DMS114 treated with DMSO at 0.1 percent for 48 hours (cell line): ENCODE measurements around the gene CRELD2.
A peak's percentile ranks its signal among the peaks of the same experiment; 100 is the strongest.

Experiments used
- DNase-seq: peaks from one replicate; lab custom pipeline; 2025; ENCODE audit not compliant: unreplicated experiment; lab: John Stamatoyannopoulos, UW

CRELD2 gene

GRCh38 chr22:49955581-49956417 lies 37.4 kb downstream of the CRELD2 start:
- DNase-seq: no peak

GRCh38 chr22:49956418-49956770 lies 38.0 kb downstream of the CRELD2 start:
- DNase-seq: no peak

GRCh38 chr22:49956914-49957825 lies 38.7 kb downstream of the CRELD2 start:
- no peak for DNase-seq

DNA sequence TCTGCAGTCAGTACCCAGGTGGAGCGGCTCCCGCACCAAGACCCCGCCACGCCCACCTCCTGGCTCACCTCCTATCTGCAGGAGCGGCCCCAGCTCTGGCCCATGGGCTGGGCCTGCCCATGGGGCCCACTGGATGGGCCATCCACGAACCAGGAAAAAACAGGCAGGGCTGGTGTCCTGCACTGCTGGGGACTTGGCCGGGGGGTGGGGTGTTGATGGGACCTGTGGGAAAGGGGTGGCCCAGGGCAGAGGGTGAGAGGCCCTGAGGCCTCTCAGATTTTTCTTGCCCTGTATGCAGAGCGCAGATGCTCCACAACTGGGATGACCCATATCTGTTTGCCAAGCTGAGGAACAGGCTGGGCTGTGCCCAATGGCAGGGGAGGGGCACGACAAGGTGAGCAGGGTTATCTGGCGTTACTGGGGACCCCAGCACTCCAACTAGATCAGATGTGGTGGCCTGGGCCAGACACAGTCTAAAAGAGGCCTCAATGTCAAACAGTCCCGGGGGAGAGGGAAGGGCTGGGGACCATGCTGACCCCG lies 39.5 kb downstream of the CRELD2 start:
- DNase-seq: no peak

DNA sequence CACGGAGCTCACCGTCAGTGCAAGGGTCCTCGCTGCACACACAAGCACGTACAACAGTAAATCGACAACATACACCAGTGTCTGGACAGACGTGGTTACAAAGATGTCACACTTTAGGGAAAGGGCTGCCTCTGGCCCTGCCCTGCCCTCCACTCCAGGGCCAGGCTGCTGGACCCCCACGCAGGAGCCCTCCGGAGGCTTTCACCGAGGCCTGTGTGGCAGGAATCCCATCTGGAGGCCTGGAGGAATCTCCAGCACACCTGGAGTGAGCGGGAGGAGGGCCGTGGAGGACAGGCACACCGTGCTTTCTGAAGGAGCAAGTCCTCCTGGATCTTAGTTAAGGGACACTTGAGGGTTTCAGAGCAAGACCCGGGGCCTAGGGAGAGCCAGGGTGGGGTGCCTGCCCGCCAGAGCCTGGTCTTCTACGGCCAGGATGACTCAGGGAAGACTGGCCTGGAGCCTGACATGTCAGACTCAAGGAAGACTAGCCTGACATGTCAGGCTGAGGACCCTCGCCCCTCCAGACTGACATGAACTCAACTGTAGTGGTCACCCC lies 40.0 kb downstream of the CRELD2 start:
- no peak for DNase-seq

- DNase-seq: no peak
These were observed 40.7 kb downstream of the CRELD2 start for GRCh38 chr22:49958931-49959781.

GRCh38 chr22:49959782-49960158 lies 41.3 kb downstream of the CRELD2 start:
- no peak for DNase-seq

GRCh38 chr22:49960159-49961004 lies 41.9 kb downstream of the CRELD2 start, which contains the start of gene PIM3:
TSS of gene PIM3 (plus strand) at chr22:49960772. CDS start at chr22:49960948, 176 bp downstream.
- peak; percentile 84 for DNase-seq

- DNase-seq: no peak
These were observed 42.7 kb downstream of the CRELD2 start for GRCh38 chr22:49961005-49961600.

- no peak for DNase-seq
These were observed 43.2 kb downstream of the CRELD2 start for GRCh38 chr22:49961601-49962011.

DNA sequence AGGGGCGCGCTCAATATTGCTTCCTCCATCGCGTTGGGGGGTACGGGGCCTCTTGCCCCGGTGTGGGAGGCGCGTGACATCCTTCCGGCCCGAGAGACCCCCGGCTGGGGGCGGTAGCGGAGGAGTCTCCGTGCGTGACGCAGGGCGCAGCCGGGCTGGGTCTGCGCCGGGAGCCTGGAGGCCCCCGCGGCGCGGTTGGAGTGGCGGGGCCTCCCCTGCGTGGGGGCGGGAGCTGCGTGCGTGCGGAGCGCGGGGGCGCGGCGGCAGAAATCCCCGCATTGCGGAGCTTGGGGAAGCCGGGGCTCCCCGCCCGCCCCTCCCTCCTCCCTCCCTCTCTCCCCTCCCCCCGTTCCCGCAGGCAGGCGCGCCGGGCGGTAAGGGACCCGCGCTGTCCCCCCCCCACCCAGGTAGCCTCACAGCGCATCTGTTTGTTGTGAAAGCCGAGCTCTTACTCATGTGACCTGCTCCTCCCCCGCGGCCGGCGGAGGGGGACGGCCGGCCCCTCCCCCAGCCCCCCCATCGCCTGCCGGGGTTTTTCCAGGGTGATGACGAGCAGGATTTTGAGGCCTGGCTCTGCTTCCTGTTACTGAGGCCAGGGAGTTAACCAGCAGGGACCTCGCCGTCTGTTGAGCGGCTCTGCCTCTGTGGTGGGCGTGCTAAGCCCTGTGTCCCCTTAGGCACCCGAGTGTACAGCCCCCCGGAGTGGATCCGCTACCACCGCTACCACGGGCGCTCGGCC lies 43.7 kb downstream of the CRELD2 start:
- DNase-seq: no peak

- DNase-seq: no peak
These were observed 44.6 kb downstream of the CRELD2 start for GRCh38 chr22:49962751-49963646.

DNA sequence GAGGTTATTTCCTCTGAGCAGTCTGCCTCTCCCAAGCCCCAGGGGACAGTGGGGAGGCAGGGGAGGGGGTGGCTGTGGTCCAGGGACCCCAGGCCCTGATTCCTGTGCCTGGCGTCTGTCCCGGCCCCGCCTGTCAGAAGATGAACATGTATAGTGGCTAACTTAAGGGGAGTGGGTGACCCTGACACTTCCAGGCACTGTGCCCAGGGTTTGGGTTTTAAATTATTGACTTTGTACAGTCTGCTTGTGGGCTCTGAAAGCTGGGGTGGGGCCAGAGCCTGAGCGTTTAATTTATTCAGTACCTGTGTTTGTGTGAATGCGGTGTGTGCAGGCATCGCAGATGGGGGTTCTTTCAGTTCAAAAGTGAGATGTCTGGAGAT lies 45.2 kb downstream of the CRELD2 start:
- DNase-seq: no peak

GRCh38 chr22:49964136-49965090 lies 46.0 kb downstream of the CRELD2 start:
- no peak for DNase-seq

DNA sequence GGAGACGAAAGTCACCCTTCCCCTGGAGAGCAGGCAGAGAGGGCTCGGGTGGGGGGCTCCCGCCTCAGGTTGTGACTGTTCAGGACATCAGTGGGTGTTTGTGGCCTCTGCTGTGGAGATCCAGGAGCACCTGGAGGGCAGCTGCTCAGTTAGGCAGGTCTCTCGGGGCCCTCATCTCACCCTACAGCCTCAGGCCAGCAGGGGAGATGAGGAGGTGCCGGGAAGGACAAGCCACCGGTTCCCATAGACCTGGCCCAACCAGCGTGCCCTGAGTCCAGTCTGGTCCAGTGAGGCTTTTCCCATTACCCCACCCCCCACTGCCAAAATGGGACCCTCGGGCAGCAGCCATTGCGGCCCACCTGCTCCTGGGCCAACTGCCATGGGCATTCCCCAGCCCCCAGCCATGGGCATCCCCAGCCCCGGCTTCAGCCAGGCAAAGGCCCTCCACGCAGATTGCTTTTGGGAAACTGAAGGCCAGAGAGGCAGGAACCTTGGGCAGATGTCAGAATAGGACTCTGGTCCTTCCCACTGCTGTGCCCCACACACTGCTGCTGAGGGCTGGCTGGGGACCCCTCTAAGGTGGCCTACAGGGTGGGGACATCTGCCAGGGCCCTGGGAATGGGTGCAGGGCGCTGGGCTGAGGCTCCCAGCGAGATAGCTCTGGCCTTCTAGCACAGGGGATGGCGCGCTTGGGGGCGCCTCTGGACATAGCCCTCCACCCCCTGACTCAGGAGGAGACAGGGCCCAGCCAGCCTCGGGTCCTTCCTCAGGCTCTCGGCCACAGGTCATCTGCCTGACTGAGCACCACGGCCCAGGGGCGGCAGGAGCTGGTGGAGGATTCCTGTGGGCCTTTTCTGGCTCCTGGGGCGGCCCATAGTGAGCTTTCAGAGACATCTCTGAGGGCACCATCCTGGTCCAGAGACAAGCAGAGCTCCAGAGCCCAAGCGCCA lies 46.9 kb downstream of the CRELD2 start:
- no peak for DNase-seq
